C1 segment of cervical spinal cord (tissue), 14 donors: Measurements from ENCODE around the gene FAM174B.

Experiments
- DNase-seq, 14 donors: peaks; one replicate each; lab custom pipeline; 2025; lab: John Stamatoyannopoulos, UW

Gene FAM174B

DNA sequence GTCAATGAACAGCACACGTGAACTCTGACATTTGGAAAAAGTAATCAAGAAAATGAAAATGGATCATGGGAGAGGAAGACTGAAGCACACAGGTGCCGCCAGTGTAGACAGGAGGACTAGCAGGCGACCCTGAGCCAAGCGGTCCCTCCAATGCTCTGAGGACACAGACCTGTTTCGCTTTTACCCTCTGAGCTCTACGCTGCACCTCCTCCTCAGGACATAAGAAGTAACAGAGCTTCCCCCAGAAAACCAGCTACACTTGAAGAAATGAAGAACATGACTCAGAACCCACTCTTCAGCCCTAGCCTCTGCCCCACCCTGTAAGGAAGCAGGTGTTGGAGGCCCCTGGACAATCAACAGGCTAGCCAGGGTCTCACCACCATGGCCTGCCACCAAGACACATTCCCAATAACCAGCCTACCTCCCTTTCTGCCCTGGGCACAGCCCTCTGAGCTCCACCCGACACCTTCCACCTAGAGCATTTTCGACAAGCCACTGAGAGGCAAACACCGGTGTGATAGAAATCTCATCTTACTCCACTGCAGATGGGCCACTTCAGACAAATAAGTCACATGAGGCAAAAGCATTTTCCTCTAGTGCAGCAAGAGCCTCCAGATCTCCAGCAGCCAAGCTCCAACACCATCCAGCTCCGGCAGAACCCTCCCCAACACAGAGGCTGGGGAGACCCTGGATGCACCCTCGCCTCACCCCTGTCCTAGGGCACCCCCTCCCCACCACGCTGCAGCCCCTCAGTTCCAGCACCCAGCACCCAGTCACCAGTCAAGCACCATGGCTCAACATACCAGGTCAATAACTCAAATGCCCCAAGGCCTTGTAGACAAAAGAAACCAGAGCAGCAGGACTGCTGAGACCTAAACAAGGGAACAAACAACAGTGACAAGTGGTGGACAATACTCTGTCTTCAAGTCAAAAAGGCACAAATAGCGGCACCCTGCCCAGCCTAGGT is 11.4 kb downstream of the FAM174B start:
- DNase-seq = no peak

GRCh38 chr15:92638709-92639365 is 16.7 kb downstream of the FAM174B start:
- DNase-seq = peak in 2 of 14 donors; percentile 11 to 37

DNA sequence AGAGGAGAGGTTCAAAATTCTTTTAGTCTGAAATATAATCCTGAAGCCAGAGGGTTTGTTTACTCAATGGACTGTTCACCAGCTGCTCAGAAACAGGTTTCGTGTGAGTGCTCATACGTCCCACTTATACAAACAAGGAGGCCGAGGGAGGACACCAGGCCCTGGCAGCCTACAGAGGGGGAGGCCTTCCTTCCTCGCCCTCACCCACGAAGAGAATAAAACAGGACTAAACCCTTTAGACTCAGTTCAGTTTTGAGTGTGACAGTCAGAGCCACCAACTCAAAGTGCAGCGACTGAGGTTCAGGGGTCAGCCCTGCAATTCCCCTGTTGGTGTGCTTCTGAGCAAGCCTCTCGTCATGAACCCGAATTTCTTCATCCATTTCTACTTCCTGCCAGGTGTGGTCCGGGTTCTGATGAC is 17.3 kb downstream of the FAM174B start:
- DNase-seq = no peak

GRCh38 chr15:92637626-92638025 is 17.9 kb downstream of the FAM174B start:
- DNase-seq = no peak

- no peak for DNase-seq
These were observed 18.6 kb downstream of the FAM174B start for GRCh38 chr15:92636908-92637481.

DNA sequence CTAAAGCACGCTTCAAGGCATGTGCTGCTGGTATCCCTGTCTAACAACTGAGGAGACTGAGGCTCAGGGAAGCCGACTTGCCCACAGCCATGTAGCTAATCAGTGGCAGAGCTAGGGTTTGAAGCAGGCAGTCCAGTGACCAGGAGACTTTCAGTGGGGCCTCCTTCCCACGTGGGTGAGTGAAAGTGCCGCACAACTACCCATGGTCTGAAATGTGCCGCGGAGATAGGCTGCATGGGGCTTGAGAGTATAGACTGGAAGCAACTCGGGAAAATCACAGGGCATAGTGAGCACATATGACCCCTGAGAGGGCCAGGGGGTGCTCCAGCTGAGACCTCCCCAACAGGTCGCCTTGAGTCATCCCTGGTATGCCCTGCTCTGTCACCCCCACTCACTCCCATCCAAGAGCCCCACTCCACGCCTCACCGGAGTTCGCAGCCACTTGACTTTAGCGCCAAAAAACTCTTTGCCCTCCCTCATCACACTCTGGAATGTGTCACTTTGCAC is 19.1 kb downstream of the FAM174B start:
- DNase-seq = no peak

DNA sequence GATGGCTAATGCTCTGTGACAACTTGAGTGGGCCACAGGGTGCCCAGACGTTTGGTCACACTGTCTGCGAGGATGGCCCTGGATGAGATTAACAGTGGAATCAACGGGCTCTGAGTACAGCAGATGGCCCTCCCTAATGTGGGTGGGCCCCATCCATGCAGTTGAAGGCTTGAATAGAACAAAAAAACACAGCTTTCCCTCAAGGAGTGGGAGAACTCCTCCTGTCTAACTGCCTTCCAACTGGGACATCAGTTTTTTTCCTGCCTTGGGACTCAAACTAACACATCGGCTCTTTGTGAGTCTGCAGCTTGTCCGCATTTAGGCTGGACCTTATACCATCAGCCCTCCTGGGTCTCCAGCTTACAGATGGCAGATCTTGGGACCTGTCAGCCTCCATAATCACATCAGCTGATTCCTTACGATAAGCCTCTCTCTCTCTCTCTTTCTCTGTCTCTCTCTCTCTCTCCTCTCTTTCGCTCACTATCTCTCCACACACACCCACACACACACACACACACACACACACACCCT is 20.8 kb downstream of the FAM174B start:
- DNase-seq = no peak

DNA sequence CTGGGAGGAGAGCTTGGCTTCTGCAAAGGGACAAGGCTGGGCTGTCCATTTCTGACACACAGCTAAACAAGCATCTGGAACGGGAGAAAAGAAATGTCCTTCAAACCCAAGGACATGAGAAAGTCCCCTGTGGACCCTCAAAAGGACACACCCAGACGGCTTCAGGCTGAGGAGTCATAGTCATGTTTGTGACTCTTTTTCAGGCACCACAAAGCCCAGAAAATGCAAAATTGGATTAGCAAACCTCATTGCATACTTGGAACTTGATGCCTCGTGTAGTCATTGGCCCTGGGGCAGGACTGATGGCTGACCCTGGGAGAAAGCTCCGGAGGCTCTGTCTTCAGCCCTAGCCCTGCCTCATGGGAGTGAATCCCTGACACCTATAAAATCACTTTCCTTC is 21.5 kb downstream of the FAM174B start:
- no peak for DNase-seq

- DNase-seq = no peak
These were observed 22.2 kb downstream of the FAM174B start for GRCh38 chr15:92633418-92633817.

- DNase-seq = no peak
These were observed 22.6 kb downstream of the FAM174B start for GRCh38 chr15:92633001-92633400.

- DNase-seq = no peak
These were observed 23.9 kb downstream of the FAM174B start for GRCh38 chr15:92631721-92632120.

- DNase-seq = no peak
These were observed 25.5 kb downstream of the FAM174B start for GRCh38 chr15:92629975-92630626.

- DNase-seq = no peak
These were observed 26.1 kb downstream of the FAM174B start for GRCh38 chr15:92629276-92629974.

- no peak for DNase-seq
These were observed 28.6 kb downstream of the FAM174B start for GRCh38 chr15:92627014-92627413.

GRCh38 chr15:92625251-92625980 is 30.2 kb downstream of the FAM174B start:
- no peak for DNase-seq

DNA sequence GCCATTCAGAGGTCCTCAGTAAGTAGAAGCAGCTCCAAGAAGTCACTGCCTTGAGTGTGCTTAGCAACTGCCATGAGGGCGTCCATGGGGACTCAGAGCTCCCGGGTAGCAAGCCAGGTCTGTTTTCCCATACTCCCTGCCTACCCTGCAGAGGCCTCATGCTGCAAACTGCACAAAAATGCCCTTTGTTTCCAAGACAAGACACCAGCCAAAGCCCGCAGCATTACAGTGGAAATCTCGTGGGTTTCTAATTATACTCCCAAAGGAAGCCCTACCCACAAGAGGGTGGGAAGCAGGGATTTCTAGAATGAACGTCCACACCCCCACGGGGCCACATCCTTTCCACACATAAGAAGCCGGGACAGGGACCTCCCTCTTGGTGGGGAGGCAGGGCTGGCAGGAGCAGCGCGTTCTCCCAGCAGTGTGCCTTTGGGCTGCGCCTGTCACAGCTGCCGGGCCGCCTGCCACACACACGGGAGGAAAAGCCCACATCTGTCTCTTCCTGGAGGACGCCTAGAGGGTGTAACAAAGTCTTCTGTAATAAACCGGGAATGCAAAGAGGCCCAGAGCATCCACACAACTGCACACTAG is 31.1 kb downstream of the FAM174B start:
- peak in 11 of 14 donors; percentile 32 to 85 (median 74) for DNase-seq

GRCh38 chr15:92623435-92623834 is 32.1 kb downstream of the FAM174B start:
- DNase-seq = peak in 1 of 14 donors; percentile 19

DNA sequence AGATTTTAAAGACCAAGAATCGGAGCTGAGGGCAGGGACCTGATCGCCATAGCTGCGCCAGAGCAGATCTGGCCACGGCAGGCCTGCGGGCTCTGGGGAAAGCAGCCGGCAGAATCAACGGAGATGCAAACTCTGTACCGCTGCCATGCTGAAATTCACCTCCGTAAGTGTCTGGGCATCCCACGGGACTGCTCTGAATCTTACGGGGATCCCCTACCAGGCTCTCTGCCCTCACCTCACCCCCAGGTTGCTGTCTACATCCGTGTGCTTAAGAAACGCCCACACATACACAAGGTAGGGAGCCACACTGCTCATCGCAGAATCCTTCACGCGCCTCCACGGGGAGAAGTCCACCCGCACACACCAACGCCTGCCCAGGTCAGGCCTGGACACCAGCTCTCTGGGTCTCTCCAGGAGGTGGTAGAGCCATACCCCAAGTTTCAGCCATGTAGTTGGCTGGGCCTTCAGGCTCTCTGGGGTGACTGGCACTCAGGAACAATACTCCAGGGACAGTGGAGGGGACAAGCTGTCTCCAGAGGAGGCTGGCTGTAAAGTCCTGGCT is 33.5 kb downstream of the FAM174B start:
- no peak for DNase-seq

DNA sequence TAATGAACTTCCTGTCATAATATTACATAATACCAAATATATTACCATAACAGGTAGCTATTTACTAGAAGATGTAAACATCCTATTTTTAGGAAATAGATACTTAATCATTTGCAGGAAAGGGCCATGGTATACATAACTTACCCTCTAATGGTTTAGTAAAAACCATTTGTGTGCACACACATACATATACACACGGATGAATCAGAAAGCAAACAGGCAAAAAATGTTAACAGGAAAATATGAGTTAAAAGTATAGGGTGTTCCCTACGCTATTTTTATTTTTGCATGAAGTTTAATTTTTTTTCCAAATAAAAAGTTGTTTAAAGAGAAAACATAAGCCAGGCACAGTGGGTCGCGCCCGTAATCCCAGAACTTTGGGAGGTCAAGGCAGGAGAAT is 34.6 kb downstream of the FAM174B start:
- DNase-seq = no peak
